Globus pallidus (tissue), 1 donor: Measurements from ENCODE around the gene ATG9A.
"Not testable (repeated sequence)": the region's sequence is repeated elsewhere in the genome, so short reads cannot be mapped to it uniquely, and the experiment has no call there.

ENCODE experiments used
- DNase-seq: peaks from one replicate; pipeline ENCODE4 v3.0.0-alpha.2; 2015; ENCODE audit warnings: low spot score

Gene ATG9A

DNA sequence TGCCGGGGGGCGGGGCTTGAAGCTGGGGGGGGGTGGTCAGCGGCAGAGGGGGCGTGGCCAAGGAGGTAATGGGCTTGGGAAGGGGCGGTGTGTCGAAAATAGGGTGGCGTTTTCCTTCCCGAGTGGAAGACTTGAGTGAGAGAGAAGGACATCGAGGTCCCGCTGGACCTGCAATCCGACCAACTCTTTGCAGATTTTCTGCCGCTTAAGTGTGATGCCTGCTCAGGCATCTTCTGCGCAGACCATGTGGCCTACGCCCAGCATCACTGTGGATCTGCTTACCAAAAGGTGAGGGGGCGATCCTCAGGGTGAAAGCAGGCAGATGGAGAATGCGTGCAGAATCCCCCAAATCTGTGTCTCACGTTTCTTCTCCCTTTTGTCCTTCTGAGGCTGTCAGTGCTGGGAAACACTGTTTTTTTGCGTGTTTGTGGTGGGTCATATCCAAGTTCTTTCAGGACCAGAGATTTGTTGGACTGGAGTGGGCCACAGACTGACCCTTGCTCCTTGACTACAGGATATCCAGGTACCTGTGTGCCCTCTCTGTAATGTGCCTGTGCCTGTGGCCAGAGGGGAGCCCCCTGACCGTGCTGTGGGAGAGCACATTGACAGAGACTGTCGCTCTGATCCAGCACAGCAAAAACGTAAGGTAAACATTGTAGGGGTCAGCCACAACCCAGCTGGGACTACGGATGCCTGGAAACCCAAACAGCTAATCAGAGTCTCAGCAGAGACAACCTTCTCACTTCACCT is 22.1 kb downstream of the ATG9A start:
- DNase-seq, result no peak

DNA sequence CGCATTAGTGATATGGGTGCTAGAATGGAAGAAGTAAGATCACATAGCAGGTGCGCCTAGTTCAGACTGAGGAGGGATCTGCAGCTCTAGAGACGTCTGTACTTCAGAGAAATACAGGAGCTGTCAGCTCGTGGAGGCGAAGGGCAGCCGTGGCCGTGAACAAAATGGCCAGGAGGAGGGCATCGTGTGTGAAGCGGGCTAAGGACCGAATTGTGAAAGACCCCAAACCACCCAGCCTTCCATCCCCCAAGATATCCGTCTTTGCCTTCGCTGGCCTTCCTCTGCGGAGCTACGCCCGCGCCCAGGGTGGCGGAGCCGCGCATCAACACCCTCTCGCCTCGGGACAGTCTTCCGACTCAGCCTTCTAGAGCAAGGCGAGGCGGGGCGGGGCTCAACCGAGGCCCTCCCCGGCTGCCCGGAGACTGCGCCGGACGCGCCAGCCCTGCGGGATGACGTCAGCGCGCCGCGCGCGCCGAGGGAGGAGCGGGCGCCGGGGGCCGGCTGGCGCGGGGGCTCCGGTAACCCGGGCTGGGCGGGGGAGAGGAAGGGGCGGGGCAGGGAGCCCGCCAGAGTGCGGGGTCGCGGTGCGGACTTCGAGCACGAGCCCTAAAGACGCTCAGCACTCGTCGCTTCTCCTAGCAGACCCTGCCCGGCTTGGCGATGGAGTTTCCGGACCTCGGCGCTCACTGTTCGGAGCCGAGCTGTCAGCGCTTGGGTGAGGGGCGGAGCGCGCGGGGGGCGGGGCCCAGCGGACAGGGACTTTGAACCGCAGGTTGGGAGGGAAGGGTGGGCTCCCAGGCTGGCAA is 22.9 kb downstream of the ATG9A start, which contains the start of gene ZFAND2B:
Gene ZFAND2B (plus strand): TSS at position 455 of the 806 bp plus-strand sequence. CDS start 206 bp downstream, at position 661.
- DNase-seq, result peak; percentile 95

DNA sequence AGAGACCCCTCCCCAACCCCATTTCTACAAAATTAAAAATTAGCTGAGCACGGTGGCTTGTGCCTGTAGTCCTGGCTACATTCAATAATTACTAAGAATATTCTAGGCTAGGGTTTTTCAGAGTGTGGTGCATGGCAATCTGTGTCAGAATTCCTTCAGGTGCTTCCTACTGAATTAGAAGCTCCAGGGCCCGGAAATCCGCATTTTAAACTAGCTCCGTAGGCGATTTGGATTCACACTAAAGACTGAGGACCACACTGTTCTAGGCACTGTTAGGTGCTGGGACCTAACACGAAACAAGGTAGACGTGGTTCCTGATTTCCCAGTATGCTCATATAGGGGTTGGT is 23.5 kb downstream of the ATG9A start:
- no peak for DNase-seq

DNA sequence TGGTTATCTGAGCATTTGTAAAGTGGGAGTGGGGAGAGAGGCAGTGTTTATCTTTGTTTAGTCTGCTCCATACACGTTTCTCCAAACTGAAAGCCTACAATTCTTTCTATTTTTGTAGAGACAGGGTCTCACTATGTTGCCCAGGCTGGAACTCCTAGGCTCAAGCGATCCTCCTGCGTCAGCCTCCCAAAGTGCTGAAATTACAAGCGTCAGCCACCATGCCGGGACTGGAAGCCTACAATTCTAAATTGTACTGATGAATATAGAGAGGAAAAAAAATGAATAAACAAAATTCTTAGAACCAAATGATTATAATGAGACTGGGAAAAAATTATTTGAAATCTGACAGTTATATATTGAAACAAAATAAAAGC is 24.3 kb downstream of the ATG9A start:
- no peak for DNase-seq

DNA sequence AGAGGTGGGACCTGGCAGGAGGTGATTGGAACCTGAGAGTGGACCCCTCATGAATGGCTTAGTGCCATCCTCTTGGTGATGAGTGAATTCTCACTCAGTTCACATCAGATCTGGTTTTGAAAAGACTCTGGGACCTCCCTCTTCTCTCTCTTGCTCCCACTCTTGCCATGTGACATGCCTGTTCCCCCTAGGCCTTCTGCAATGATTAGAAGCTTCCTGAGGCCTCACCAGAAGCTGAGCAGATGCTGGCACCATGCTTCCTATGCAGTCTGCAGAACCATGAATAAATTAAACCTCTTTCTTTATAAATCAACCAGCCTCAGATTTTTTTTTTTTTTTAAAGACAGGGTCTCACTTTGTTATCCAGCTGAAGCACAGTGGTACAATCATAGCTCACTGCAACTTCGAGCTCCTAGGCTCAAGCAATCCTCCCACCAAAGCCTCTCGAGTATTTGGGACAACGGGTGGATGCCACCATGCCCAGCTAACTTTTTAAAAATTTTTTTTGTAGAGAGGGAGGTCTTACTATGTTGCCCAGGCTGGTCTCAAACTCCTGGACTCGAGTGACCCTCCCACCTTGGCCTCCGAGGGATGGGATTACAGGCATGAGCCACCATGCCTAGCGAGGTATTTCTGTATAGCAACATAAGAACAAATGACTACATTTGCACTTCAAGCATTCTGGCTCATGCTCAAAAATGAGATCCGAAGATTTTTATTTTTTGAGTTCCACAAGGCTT is 24.8 kb downstream of the ATG9A start:
- DNase-seq, result no peak

DNA sequence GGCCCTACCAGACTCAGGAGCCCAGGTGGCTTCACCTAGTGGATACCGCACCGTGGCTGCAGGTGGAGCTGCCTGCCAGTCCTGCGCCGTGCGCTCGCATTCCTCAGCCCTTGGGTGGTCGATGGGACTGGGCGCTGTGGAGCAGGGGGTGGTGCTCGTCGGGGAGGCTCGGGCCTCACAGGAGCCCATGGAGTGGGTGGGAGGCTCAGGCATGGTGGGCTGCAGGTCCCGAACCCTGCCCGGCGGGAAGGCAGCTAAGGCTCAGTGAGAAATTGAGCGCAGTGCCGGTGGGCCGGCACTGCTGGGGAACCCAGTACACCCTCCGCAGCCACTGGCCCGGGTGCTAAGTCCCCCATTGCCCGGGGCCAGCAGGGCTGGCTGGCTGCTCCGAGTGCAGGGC is 28.1 kb downstream of the ATG9A start:
- DNase-seq, result not testable (repeated sequence)

DNA sequence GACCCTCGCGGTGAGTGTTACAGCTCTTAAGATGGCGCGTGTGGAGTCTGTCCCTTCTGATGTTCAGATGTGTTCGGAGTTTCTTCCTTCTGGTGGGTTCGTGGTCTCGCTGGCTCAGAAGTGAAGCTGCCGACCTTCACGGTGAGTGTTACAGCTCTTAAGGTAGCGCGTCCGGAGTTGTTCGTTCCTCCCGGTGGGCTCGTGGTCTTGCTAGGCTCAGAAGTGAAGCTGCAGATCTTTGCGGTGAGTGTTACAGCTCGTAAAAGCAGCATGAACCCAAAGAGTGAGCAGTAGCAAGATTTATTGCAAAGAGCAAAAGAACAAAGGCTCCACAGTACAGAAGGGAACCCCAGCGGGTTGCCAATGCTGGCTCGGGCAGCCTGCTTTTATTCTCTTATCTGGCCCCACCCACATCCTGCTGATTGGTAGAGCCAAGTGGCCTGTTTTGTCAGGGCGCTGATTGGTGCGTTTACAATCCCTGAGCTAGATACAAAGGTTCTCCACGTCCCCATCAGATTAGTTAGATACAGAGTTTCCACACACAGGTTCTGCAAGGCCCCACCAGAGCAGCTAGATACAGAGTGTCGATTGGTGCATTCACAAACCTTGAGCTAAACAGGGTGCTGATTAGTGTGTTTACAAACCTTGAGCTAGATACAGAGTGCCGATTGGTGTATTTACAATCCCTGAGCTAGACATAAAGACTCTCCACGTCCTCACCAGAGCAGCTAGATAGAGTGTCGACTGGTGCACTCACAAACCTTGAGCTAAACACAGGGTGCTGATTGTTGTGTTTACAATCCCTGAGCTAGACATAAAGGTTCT is 28.7 kb downstream of the ATG9A start:
- DNase-seq, result not testable (repeated sequence)

DNA sequence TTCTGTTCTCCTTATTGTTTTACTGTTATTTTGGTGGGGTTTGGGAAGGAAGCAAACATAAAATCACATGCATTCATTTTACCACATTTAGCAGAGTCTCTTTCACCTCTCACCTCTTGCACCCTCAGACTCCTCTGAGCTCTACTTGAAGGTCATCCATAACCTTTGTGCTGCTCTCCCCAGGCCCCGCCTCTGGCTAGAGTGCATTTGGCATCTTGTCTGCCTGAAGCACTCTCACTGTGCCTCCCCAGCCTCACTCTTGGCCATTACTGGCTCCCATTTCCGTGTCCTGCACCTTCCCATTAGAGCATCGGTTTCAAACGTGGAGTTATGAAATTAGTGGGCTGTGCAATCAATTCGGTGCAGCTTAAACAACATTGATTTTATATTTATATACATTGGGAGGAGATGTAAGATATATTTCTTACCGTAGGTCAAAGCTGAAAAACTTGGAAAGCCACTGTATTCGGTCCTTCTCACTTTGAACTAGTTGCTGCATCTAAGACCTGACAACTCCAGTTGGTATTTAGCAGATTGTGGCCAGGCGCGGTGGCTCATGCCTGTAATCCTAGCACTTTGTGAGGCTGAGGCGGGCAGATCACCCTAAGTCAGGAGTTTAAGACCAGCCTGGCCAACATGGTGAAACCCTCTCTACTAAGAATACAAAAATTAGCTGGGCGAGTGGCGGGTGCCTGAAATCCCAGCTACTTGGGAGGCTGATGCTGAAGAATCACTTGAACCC is 29.8 kb downstream of the ATG9A start:
- no peak for DNase-seq

DNA sequence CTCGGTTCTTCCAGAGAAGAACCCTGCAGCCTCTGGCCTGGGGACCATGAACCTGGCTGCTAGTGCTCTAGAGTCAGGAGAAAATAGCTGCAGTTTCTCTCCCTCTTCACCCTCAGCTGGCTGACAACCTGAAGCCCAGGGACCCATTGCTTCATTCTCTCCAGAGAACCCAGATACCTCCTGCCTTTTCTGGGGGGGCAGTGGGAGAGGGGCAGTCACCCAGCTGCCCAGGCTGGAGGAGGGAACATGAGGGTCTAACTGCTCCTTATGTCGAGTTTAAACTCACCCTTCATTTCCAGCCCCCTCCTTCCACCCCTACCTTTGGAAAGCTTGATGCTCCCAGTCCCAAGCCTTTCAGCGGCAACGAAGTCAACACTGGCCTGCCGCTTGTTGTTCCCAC is 30.5 kb downstream of the ATG9A start:
- DNase-seq, result no peak

DNA sequence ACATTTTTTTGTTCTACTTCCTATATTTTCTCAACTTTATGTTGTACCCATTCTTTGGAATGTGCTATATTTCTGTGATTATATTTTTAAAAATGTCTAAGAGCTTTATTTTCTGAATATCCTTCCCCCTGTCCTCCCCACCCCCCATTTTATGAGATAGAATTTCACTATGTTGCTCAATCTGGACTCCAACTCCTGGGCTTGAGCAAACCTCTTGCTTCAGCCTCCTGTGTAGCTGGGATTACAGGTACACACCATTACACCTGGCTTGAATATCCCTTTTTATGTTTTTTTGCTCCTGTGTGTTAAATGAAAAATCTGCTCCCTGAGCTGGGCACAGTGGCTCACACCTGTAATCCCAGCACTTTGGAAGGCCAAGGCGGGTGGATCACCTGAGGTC is 32.0 kb downstream of the ATG9A start:
- no peak for DNase-seq

DNA sequence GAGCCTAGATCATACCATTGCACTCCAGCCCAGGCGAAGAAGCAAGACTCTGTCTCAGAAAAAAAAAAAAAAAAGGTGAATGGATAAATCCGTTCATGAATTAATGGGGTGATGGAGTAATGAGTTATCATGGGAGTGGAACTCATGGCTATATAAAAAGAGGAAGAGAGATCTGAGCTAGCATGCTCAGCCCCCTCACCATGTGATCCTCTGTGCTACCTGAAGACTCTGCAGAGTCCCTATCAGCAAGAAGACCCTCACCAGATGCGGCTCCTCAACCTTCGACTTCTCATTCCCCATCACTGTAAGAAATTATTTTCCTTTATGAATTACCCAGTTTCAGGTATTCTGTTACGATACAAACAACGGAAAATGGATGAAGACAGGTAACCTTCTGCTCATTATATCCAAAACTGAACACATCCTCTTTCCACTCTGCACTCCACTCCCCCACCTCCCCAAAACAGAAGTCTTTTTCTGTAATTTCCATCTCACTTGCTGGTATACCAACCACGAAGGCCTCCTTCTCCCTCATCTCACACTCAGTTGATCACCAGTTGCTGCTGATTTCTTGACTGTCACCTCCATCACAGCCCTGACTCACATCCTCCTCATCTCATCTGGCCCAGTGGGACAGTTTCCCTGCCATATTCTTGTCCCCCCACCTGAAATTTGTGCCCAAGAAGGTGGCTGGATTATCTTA is 42.5 kb downstream of the ATG9A start:
- DNase-seq, result no peak

DNA sequence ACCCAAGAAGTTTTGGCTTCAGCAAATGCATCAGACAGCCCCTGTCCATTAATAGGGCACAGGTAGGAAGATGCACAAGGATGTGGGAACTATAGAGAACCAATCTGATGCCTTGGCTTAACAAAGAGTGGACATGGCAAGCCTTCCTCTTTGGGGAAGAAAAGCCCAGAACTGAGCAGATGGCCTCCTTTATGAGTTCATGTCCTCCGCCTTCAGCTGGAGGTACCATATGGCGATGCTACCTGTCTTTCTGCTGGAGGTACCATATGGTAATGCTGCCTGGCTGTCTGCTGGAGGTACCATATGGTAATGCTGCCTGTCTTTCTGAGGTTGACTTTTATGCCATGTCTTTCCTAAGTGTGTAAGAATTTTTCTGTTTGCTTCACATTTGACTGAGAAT is 45.3 kb downstream of the ATG9A start:
- no peak for DNase-seq

DNA sequence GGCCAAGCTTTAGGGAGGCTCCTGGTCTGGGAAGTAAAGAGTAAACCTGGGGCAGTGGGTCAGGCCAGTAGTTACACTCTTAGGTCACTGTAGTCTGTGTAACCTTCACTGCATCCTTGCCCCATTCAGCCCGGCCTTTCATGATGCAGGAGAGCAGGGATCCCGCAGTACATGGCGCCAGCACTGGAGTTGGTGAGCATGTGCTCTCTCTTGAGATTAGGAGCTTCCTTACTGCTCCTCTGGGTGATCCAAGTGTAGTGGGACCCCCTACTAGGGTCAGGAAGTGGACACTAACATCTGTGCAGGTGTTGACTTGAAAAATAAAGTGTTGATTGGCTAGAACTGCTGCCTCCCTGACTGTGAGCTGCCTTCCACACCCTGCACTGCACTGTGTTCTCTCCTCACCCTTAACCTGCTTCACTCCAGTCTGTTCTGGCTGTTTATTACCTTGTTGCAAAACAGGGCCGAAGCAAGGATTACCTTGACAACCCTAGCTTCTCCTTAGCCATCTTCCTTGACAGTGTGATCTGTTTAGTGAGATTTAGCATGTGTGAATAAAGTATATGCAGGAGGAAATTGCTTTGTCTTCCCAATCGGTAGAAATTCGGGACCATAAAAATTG is 46.2 kb downstream of the ATG9A start:
- DNase-seq, result no peak

DNA sequence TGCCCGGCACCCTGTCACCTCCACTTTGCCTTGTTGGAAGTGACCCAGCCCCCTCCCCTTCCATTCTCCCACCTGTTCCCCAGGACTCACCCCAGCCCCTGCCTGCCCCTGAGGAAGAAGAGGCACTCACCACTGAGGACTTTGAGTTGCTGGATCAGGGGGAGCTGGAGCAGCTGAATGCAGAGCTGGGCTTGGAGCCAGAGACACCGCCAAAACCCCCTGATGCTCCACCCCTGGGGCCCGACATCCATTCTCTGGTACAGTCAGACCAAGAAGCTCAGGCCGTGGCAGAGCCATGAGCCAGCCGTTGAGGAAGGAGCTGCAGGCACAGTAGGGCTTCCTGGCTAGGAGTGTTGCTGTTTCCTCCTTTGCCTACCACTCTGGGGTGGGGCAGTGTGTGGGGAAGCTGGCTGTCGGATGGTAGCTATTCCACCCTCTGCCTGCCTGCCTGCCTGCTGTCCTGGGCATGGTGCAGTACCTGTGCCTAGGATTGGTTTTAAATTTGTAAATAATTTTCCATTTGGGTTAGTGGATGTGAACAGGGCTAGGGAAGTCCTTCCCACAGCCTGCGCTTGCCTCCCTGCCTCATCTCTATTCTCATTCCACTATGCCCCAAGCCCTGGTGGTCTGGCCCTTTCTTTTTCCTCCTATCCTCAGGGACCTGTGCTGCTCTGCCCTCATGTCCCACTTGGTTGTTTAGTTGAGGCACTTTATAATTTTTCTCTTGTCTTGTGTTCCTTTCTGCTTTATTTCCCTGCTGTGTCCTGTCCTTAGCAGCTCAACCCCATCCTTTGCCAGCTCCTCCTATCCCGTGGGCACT is 46.9 kb downstream of the ATG9A start:
- DNase-seq, result no peak

DNA sequence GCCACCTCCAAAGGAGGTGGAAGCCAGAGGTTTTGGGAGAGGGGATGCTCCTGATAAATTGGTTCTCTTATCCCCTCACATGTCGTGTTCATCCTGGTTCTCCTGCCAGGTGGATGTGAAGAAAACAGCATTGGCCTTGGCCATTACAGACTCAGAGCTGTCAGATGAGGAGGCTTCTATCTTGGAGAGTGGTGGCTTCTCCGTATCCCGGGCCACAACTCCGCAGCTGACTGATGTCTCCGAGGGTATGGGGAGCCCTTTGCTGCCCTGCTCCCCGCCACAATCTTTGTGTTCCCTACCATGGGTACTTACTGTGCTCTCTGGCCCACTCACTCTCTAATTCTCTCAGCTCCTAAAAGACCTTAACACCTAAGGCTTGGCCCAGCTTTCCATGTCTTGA is 47.9 kb downstream of the ATG9A start:
- no peak for DNase-seq

DNA sequence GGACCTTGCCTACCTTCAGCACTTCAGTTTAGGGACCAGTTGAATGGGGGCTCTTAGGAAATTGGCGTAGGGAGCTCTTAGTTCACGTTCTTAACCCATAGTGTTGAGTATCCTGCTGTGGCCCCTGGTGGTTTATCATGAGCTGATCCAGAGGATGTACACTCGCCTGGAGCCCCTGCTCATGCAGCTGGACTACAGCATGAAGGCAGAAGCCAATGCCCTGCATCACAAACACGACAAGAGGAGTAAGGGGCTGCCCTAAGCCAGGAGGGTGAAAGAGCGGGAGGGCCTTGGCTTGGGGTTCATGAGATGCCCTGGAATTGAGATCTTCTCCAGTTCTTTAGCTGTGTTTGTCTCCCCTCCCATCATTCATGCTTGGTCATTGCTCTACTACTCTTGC is 48.5 kb downstream of the ATG9A start:
- DNase-seq, result no peak

DNA sequence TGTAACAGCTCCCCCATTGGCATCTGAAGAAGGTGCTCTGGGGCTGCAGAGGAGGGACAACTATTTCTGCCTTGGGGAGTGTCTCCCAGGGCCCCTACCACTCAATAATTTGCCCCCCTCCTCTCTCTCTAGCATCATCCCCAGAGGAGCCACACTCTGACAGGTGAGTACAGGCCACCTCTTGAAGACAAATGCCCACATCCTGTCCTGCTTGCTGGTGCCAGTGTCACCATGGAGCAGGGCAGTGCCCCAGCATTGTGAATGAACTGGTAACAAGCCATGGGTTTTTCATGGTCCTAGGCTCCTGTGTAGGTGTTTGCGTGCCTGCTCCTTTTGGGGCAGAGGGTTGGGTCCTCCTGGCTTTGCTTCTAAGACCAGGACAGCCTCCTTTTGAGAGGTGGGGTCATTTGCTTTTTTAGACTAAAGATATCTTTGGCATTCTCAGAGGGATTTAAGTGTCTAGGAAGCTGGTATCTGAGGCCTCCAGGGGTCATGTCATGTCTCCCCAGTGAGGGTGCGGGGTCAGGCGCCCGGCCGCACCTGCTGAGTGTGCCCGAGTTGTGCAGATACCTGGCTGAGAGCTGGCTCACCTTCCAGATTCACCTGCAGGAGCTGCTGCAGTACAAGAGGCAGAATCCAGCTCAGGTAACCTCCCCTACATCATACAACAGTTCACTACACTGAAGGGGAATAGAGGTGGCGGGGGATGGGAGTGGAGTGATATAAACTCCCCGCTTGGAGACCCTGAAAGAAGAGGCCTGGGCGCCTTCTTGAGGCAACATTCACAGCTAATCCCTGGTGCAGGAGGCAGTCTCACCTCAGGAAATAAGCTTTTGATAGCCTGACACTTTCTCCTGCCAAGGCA is 49.6 kb downstream of the ATG9A start:
- no peak for DNase-seq
